Lung (tissue), 12 donors: ENCODE data around the gene TMEM253. TPM values are rescaled to one million over a fixed set of nuclear protein-coding genes. Genes with fewer than 3 reads are reported as not detected.

Experiments used
- ATAC-seq: fragments of 200-7000 bp; cut with Tn5 transposase; one replicate; pipeline ENCODE4 v1.9.1; 2020; ENCODE audit warnings: moderate number of reproducible peaks; ENCODE audit not compliant: insufficient read depth, low FRiP score
- DNase-seq, 3 donors: peaks; one replicate each; pipeline ENCODE4 v3.0.0-alpha.2; 2013 to 2017
- H3K27ac ChIP-seq, 2 donors: one replicate each; pipeline ENCODE4 v1.5.1; 2013; ENCODE audit warnings: mild to moderate bottlenecking in 2 of 2, moderate library complexity in 2 of 2, control low read depth in 1 of 2, inconsistent platforms in 1 of 2, low read depth in 1 of 2, low read length in 1 of 2
- H3K27me3 ChIP-seq, 3 donors: one replicate each; pipeline ENCODE4 v1.5.1; 2013; ENCODE audit warnings: low read length in 2 of 3; ENCODE audit not compliant: control insufficient read depth in 3 of 3, insufficient read depth in 3 of 3
- H3K36me3 ChIP-seq, 4 donors: one replicate each; pipeline ENCODE4 v1.5.1; 2013; ENCODE audit warnings: low read length in 4 of 4, mild to moderate bottlenecking in 1 of 4, moderate library complexity in 1 of 4; ENCODE audit not compliant: control insufficient read depth in 4 of 4, insufficient read depth in 4 of 4
- H3K4me1 ChIP-seq, 5 donors: one replicate each; pipeline ENCODE4 v1.5.1; 2013; ENCODE audit warnings: low read length in 5 of 5, mild to moderate bottlenecking in 2 of 5, moderate library complexity in 1 of 5; ENCODE audit not compliant: control insufficient read depth in 5 of 5, insufficient read depth in 5 of 5
- H3K4me3 ChIP-seq: one replicate; pipeline ENCODE4 v1.5.1; 2013; ENCODE audit warnings: mild to moderate bottlenecking, control low read depth, moderate library complexity
- H3K9ac ChIP-seq, 2 donors: one replicate each; pipeline ENCODE4 v1.5.1; 2013; ENCODE audit warnings: low read length in 2 of 2, control low read depth in 1 of 2; ENCODE audit not compliant: insufficient read depth in 1 of 2
- H3K9me3 ChIP-seq, 4 donors: one replicate each; pipeline ENCODE4 v1.5.1; 2013; ENCODE audit warnings: low read length in 3 of 4, mild to moderate bottlenecking in 1 of 4, moderate library complexity in 1 of 4; ENCODE audit not compliant: control insufficient read depth in 4 of 4, insufficient read depth in 3 of 4
- WGBS, 2 donors: extraction: QIAGEN DNeasy Blood & Tissue Kit; methylation state at CpG; one replicate each; pipeline ENCODE4 v1.1.7; 2013; 5-methylcytosine and 5-hydroxymethylcytosine counted together
- polyA plus RNA-seq, 2 donors: library from polyadenylated mRNA; stranded (reverse); fragments of 200-250 nt; gene quantifications; one replicate each; pipeline ENCODE4 v1.2.1, GENCODE V29; 2013
- total RNA-seq, 2 donors: library from RNA; depleted of rRNA in 1 of 2; stranded (reverse); fragments of >200 nt in 1 of 2; gene quantifications; one replicate each; pipeline ENCODE4 v1.2.1, GENCODE V29; 2014 to 2021
- TF ChIP-seq, protein P1 (sequence below): IDR thresholded peaks from 2 replicates; pipeline ENCODE4 v1.5.1; 2012; ENCODE audit warnings: mild to moderate bottlenecking; ENCODE audit errors: control extremely low read depth, extremely low read depth
- donor health status: control.
- donor health status: control.
- donor health status: Bipolar disorder and iron deficiency.
- donor health status: healthy.
- donor health status: DM: yes; HTN: yes; CAD: no.

TMEM253 gene
- total and polyA plus RNA-seq, 4 donors: 0.20 to 0.52 (median 0.34) TPM

DNA sequence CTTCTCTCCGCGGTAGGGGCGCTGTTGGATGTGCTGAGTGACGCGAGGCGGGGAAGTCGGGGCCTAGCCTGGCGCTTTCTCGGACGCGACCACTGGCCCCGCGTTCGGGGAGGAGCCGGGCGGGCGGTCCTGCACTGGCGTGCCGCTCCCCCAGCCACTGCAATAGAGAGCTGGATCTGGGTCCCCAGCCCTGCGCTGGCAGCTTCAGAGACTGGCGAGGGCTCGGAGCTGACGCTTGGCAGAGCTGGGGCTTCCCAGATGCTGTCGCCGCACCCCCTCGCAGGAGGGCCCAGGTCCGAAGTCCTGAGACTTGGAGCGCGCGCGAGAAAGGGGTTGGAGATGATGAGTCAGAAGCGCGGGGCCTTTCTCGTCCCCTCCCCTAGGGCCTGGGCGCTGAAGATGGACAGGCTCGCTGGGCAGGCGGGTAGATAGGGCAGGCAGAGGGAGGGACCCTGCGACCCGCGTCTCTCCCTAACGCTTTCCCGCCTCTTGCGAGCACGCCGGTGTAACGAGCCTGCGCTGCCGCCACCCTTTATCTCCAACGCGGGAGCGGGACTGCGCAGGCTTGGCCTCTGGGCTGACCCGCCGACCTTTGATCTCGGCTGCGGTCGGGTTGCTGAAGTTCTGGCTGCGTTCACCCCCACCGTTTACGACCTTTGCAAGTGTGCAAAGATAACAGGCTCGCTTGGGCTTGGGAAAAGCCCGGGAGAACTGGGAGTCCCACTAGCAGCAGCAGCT, 3.0 kb downstream of the TMEM253 start:
- peak overlapping the region; percentile 66 for H3K4me3 ChIP-seq
- 0 to 1% methylated on average over 59 to 62 of the region's 62 CpGs for WGBS, 2 donors
- no peaks in the 10 kb centered on the region for H3K36me3 ChIP-seq
- H3K27ac ChIP-seq: peak overlapping the region; percentile 97 to 98
- no peaks in the 10 kb centered on the region for H3K9me3 ChIP-seq
- TF ChIP-seq, protein P1, sequence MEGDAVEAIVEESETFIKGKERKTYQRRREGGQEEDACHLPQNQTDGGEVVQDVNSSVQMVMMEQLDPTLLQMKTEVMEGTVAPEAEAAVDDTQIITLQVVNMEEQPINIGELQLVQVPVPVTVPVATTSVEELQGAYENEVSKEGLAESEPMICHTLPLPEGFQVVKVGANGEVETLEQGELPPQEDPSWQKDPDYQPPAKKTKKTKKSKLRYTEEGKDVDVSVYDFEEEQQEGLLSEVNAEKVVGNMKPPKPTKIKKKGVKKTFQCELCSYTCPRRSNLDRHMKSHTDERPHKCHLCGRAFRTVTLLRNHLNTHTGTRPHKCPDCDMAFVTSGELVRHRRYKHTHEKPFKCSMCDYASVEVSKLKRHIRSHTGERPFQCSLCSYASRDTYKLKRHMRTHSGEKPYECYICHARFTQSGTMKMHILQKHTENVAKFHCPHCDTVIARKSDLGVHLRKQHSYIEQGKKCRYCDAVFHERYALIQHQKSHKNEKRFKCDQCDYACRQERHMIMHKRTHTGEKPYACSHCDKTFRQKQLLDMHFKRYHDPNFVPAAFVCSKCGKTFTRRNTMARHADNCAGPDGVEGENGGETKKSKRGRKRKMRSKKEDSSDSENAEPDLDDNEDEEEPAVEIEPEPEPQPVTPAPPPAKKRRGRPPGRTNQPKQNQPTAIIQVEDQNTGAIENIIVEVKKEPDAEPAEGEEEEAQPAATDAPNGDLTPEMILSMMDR: peak; percentile 65
- H3K27me3 ChIP-seq: no peaks in the 10 kb centered on the region
- peak overlapping the region; percentile 92 to 93 for H3K9ac ChIP-seq
- ATAC-seq (peak; percentile 93), DNase-seq (peak; percentile 96 to 99 (median 98))
- peaks cover 13 to 51% (median 23%) of the 10 kb centered on the region in 5 donors for H3K4me1 ChIP-seq

GRCh38 chr14:21104448-21105060, 3.7 kb downstream of the TMEM253 start:
- WGBS, 2 donors: 4 to 10% methylated on average over 8 of the region's 8 CpGs
- Histone ChIP-seq H3K27me3 (no peaks in the 10 kb centered on the region), H3K4me3 (peak overlapping the region; percentile 66), H3K27ac (peak overlapping the region; percentile 97 to 98), H3K36me3 (no peaks in the 10 kb centered on the region), H3K9ac (peak overlapping the region; percentile 92 to 93), H3K4me1 (peaks cover 8 to 44% (median 17%) of the 10 kb centered on the region in 5 donors), H3K9me3 (no peaks in the 10 kb centered on the region)
- DNase-seq (peak; percentile 89 to 93 (median 92)), ATAC-seq (peak; percentile 48)
- TF ChIP-seq, protein P1: peak; percentile 92

- 78 to 81% methylated on average over 8 of the region's 8 CpGs for WGBS, 2 donors
- Histone ChIP-seq H3K9me3 (no peaks in the 10 kb centered on the region), H3K4me1 (peaks cover 7 to 43% (median 17%) of the 10 kb centered on the region in 5 donors), H3K27ac (peak overlapping the region; percentile 55 to 64), H3K9ac (no peak overlapping the region), H3K36me3 (no peaks in the 10 kb centered on the region), H3K27me3 (no peaks in the 10 kb centered on the region), H3K4me3 (no peak overlapping the region)
- TF ChIP-seq, protein P1: no peak
- DNase-seq (no peak), ATAC-seq (no peak)
These were observed 4.2 kb downstream of the TMEM253 start for GRCh38 chr14:21105095-21105494.
